Testis (tissue), 2 donors: ENCODE measurements around the gene PLEK2.

ENCODE experiments used
- CTCF ChIP-seq, 3 experiments: fragments of 450-650 bp in 2 of 3; fragments of 200-600 bp in 1 of 3; sonication (generic) in 1 of 3; IDR thresholded peaks; one replicate each; pipeline ENCODE4 v1.5.1; 2016 to 2019; ENCODE audit warnings: antibody characterized with exemption in 3 of 3, mild to moderate bottlenecking in 2 of 3, moderate library complexity in 1 of 3
- POLR2A ChIP-seq: fragments of 450-650 bp; IDR thresholded peaks from one replicate; pipeline ENCODE4 v1.6.1; 2017; ENCODE audit warnings: antibody characterized with exemption, mild to moderate bottlenecking, moderate library complexity

- TF ChIP-seq CTCF (IDR thresholded peaks at IDR 0.05) (no peak), POLR2A (no peak)
These were observed 20.7 kb downstream of the PLEK2 start for GRCh38 chr14:67391268-67391667.
